Vagina (tissue), 2 donors: ENCODE measurements around the gene TFAP2D. TPM values are rescaled to one million over a fixed set of nuclear protein-coding genes. Genes with fewer than 3 reads are reported as not detected.
A peak's percentile ranks its signal among the peaks of the same experiment; 100 is the strongest.

ENCODE experiments used
- DNase-seq, 2 donors: peaks; one replicate each; pipeline ENCODE4 v3.0.0-alpha.2; 2017; ENCODE audit errors: extremely low spot score in 2 of 2
- H3K27ac ChIP-seq: fragments of 200-600 bp; sonication (generic); one replicate; pipeline ENCODE4 v1.5.1; 2019
- H3K27me3 ChIP-seq: fragments of 200-600 bp; sonication (generic); one replicate; pipeline ENCODE4 v1.5.1; 2019
- H3K36me3 ChIP-seq, 2 donors: fragments of 200-600 bp; sonication (generic); one replicate each; pipeline ENCODE4 v1.5.1; 2017 to 2019
- H3K4me1 ChIP-seq: fragments of 200-600 bp; sonication (generic); one replicate; pipeline ENCODE4 v1.5.1; 2019
- H3K4me3 ChIP-seq, 2 donors: fragments of 200-600 bp; sonication (generic); 1 replicate in 1 of 2; 2 replicates in 1 of 2; pipeline ENCODE4 v1.5.1; 2016 to 2019
- H3K9me3 ChIP-seq: fragments of 200-600 bp; sonication (generic); one replicate; pipeline ENCODE4 v1.5.1; 2019
- CTCF ChIP-seq, 3 experiments: fragments of 450-650 bp in 2 of 3; fragments of 200-600 bp in 1 of 3; sonication (generic) in 1 of 3; IDR thresholded peaks; one replicate each; pipeline ENCODE4 v1.5.1; 2017 to 2019; ENCODE audit warnings: antibody characterized with exemption in 3 of 3, mild to moderate bottlenecking in 2 of 3, moderate library complexity in 2 of 3
- POLR2A ChIP-seq, 2 donors: fragments of 450-650 bp; IDR thresholded peaks; one replicate each; pipeline ENCODE4 v1.6.1; 2017; ENCODE audit warnings: antibody characterized with exemption in 2 of 2, mild to moderate bottlenecking in 2 of 2, moderate library complexity in 2 of 2
- POLR2AphosphoS5 ChIP-seq, 2 donors: sonication (generic); formaldehyde crosslinking; IDR thresholded peaks; one replicate each; pipeline ENCODE4 v1.9.0; 2017; ENCODE audit warnings: antibody characterized with exemption in 2 of 2, mild to moderate bottlenecking in 2 of 2, low read depth in 1 of 2; ENCODE audit not compliant: insufficient read depth in 1 of 2
- intact Hi-C: fragments of 100-400 bp; cut with DNase I; formaldehyde crosslinking; loops from one replicate; pipeline ENCODE4 v1.15.1; 2023
- total RNA-seq: library from RNA; depleted of rRNA; stranded (reverse); fragments of >200 nt; gene quantifications from one replicate; pipeline ENCODE4 v1.2.3, GENCODE V29; 2016

The TFAP2D gene
- total RNA-seq, 1 donor from 2014 or later, result not detected

GRCh38 chr6:50816115-50816675, 102.9 kb downstream of the TFAP2D start:
- DNase-seq, result no peak
- intact Hi-C loops, result no loop called here
- no peaks in the 10 kb centered on the region for H3K36me3 ChIP-seq
- no peaks in the 10 kb centered on the region for H3K27me3 ChIP-seq
- no peaks in the 10 kb centered on the region for H3K9me3 ChIP-seq
- no peaks in the 10 kb centered on the region for H3K4me1 ChIP-seq
- no peak overlapping the region for H3K27ac ChIP-seq
- TF ChIP-seq POLR2AphosphoS5 (IDR thresholded peaks at IDR 0.05; ENCODE audit: insufficient read depth in 1 of 2, low read depth in 1 of 2) (no peak), POLR2A (IDR thresholded peaks at IDR 0.05) (no peak), CTCF (IDR thresholded peaks at IDR 0.05) (peak; percentile 37 to 60 (median 57))
- peak overlapping the region; percentile 15 to 27 for H3K4me3 ChIP-seq

- H3K9me3 ChIP-seq, result no peaks in the 10 kb centered on the region
- H3K4me1 ChIP-seq, result peaks cover 4% of the 10 kb centered on the region
- no peak for TF ChIP-seq POLR2AphosphoS5 (IDR thresholded peaks at IDR 0.05; ENCODE audit: insufficient read depth in 1 of 2, low read depth in 1 of 2)
- no peak for TF ChIP-seq POLR2A (IDR thresholded peaks at IDR 0.05)
- TF ChIP-seq CTCF (IDR thresholded peaks at IDR 0.05), result no peak
- DNase-seq, result no peak
- no peaks in the 10 kb centered on the region for H3K27me3 ChIP-seq
- H3K36me3 ChIP-seq, result no peaks in the 10 kb centered on the region
- no peak overlapping the region for H3K4me3 ChIP-seq
- intact Hi-C loops, result no loop called here
- no peak overlapping the region for H3K27ac ChIP-seq
Observed at GRCh38 chr6:50816947-50817645, 103.8 kb downstream of the TFAP2D start.

- no peak overlapping the region for H3K27ac ChIP-seq
- intact Hi-C loops, result no loop called here
- TF ChIP-seq CTCF (IDR thresholded peaks at IDR 0.05) (no peak), POLR2A (IDR thresholded peaks at IDR 0.05) (no peak), POLR2AphosphoS5 (IDR thresholded peaks at IDR 0.05; ENCODE audit: insufficient read depth in 1 of 2, low read depth in 1 of 2) (no peak)
- H3K9me3 ChIP-seq, result no peaks in the 10 kb centered on the region
- H3K4me1 ChIP-seq, result peaks cover 4% of the 10 kb centered on the region
- no peaks in the 10 kb centered on the region for H3K27me3 ChIP-seq
- no peaks in the 10 kb centered on the region for H3K36me3 ChIP-seq
- H3K4me3 ChIP-seq, result no peak overlapping the region
- DNase-seq, result no peak
Observed at GRCh38 chr6:50817646-50817950, 104.3 kb downstream of the TFAP2D start.

GRCh38 chr6:50818020-50818419, 104.7 kb downstream of the TFAP2D start:
- Histone ChIP-seq H3K27me3 (no peaks in the 10 kb centered on the region), H3K36me3 (no peaks in the 10 kb centered on the region), H3K9me3 (no peaks in the 10 kb centered on the region), H3K4me1 (peaks cover 4% of the 10 kb centered on the region), H3K27ac (no peak overlapping the region), H3K4me3 (no peak overlapping the region)
- intact Hi-C loops, result no loop called here
- TF ChIP-seq POLR2A (IDR thresholded peaks at IDR 0.05) (no peak), CTCF (IDR thresholded peaks at IDR 0.05) (no peak), POLR2AphosphoS5 (IDR thresholded peaks at IDR 0.05; ENCODE audit: insufficient read depth in 1 of 2, low read depth in 1 of 2) (no peak)
- DNase-seq, result no peak

GRCh38 chr6:50818673-50819072, 105.3 kb downstream of the TFAP2D start, which contains the start of gene TFAP2B:
TSS of gene TFAP2B (plus strand) at chr6:50818871. CDS start at chr6:50818892, 21 bp downstream.
- TF ChIP-seq POLR2AphosphoS5 (IDR thresholded peaks at IDR 0.05; ENCODE audit: insufficient read depth in 1 of 2, low read depth in 1 of 2) (no peak), POLR2A (IDR thresholded peaks at IDR 0.05) (no peak), CTCF (IDR thresholded peaks at IDR 0.05) (no peak)
- DNase-seq, result no peak
- intact Hi-C loops, result no loop called here
- peaks cover 4% of the 10 kb centered on the region for H3K4me1 ChIP-seq
- H3K27ac ChIP-seq, result no peak within 1 kb of the TSS
- no peaks in the 10 kb centered on the region for H3K27me3 ChIP-seq
- no peaks in the 10 kb centered on the region for H3K9me3 ChIP-seq
- H3K36me3 ChIP-seq, result no peaks in the 10 kb centered on the region
- H3K4me3 ChIP-seq, result peak within 1 kb of the TSS in 1 of 2 donors; percentile 39
